Erythroblast (primary cell): ENCODE results near the gene RDH13.
"Not testable (repeated sequence)": the region's sequence is repeated elsewhere in the genome, so short reads cannot be mapped to it uniquely, and the experiment has no call there.

Experiments used
- DNase-seq, 2 experiments: peaks; one replicate each; lab custom pipeline; 2025; lab: John Stamatoyannopoulos, UW
- GATA1 ChIP-seq: IDR thresholded peaks from 2 replicates; pipeline ENCODE4 v1.6.1; 2011; ENCODE audit warnings: low read depth, mild to moderate bottlenecking, control low read depth, low read length, moderate library complexity
- POLR2A ChIP-seq: IDR thresholded peaks from 2 replicates; pipeline ENCODE4 v1.6.1; 2011; ENCODE audit warnings: mild to moderate bottlenecking, low read length

The RDH13 gene, protein sequence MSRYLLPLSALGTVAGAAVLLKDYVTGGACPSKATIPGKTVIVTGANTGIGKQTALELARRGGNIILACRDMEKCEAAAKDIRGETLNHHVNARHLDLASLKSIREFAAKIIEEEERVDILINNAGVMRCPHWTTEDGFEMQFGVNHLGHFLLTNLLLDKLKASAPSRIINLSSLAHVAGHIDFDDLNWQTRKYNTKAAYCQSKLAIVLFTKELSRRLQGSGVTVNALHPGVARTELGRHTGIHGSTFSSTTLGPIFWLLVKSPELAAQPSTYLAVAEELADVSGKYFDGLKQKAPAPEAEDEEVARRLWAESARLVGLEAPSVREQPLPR

DNA sequence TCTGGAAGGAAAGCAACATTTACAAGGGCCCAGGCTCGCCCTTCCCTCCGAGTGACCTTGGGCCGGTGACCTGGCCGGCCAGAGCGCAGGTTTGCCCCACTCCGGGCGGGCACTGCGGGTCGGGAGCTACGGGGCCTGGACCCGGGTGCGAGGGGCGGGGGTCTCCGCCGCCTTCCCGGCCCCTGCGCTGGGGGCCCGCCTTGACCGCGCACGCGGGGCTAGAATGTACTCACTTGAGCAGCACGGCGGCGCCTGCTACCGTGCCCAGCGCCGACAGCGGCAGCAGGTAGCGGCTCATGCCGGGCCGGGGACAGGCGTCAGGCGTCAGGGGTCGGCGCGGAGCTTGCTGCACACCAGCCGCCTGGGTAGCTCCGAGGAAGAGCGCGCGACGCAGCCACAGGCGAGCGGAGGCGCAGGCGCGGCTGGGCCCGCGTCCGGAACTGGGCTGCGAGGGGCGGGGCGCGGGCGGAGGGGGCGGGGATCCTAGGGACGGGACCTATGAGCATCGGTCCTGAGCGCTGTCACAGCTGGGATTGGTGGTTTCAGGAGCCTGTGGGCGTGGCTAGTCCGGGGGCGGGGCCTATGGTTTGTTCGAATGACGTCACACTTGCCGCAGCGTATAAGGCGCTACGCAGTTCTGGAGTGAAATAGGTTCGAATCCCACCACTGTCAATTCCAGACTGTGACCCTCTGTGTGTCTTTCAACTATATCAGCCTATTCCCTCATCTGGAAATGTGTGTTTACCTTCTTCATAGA lies at the start of gene RDH13:
Gene RDH13, minus strand, starts transcription at position 414 of the 757 bp plus-strand sequence. Its CDS starts 116 bp downstream, at position 298.
- DNase-seq: peak; percentile 97 to 99
- TF ChIP-seq GATA1 (no peak), POLR2A (peak; percentile 48)

- TF ChIP-seq POLR2A (no peak), GATA1 (no peak)
Observed at GRCh38 chr19:55112246-55112776, 49.4 kb upstream of the RDH13 start.

GRCh38 chr19:55111238-55111831 lies 48.4 kb upstream of the RDH13 start:
- no peak for DNase-seq
- no peak for TF ChIP-seq GATA1
- no peak for TF ChIP-seq POLR2A

More at GRCh38 chr19:55112246-55112776, 49.4 kb upstream of the RDH13 start:
- DNase-seq: no peak

- TF ChIP-seq GATA1 (no peak), POLR2A (no peak)
- no peak for DNase-seq
Observed at GRCh38 chr19:55109527-55110291, 46.8 kb upstream of the RDH13 start.

DNA sequence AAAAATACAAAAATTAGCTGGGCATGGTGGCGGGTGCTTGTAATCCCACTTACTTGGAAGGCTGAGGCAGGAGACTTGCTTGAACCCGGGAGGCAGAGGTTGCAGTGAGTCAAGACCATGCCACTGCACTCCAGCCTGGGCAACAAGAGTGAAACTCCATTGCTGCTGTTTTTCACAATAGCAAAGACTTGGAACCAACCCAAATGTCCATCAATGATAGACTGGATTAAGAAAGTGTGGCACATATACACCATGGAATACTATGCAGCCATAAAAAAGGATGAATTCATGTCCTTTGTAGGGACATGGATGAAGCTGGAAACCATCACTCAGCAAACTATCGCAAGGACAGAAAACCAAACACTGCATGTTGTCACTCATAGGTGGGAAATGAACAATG lies 44.3 kb upstream of the RDH13 start:
- DNase-seq: not testable (repeated sequence)

DNA sequence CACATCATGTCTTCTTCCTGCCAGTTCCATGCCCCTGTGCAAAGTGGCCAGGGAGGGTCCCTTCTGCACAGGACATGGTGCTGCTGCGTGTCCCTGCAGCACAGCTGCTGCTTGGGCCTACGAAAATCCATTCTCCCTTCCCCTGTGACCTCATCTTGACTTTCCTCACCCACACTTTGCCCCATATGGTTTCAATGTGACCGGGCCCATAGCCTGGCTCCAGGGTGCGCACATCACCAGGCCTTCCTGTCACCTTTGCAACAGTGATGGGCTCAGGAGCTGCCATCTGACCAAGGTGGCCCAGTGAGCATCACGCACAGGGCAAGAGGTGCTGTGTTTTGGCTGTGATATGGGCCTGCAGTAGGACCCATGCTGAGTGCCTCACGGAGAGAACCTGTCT lies 43.6 kb upstream of the RDH13 start:
- DNase-seq: no peak
- TF ChIP-seq POLR2A (no peak), GATA1 (no peak)

- TF ChIP-seq GATA1: no peak
- no peak for TF ChIP-seq POLR2A
- no peak for DNase-seq
Observed at GRCh38 chr19:55105237-55105636, 42.3 kb upstream of the RDH13 start.

- no peak for TF ChIP-seq GATA1
Observed at GRCh38 chr19:55103190-55103589, 40.2 kb upstream of the RDH13 start.

DNA sequence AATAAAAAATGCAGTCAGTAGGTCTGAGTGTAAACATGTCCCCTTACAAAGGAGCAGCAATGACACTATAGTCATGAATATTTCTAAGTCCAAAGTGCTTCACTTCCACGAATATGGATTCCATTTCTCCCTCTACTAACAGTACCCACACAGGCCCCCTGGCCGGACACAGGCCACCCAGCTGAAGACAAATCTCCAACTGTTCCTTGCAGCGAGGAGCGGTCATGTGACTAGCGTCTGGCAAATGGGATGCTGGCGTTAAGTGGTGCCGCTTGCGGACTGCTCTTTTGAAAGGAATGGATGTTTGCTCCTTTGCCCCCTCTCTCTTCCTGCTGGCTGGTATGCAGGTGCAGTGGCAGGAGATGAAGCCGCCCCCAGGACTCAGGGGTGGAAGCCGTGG lies 38.3 kb upstream of the RDH13 start:
- TF ChIP-seq GATA1: no peak
- no peak for DNase-seq

More at GRCh38 chr19:55103190-55103589, 40.2 kb upstream of the RDH13 start:
- DNase-seq: no peak

GRCh38 chr19:55099557-55100506 lies 36.9 kb upstream of the RDH13 start:
- TF ChIP-seq GATA1: no peak
- DNase-seq: no peak

- TF ChIP-seq GATA1 (no peak), POLR2A (no peak)
- no peak for DNase-seq
Observed at GRCh38 chr19:55098716-55099556, 36.0 kb upstream of the RDH13 start.
